Cardiac fibroblast (primary cell): ENCODE measurements around the gene ARHGAP26.

ENCODE experiments used
- DNase-seq, 2 donors: peaks; one replicate each; pipeline versions ENCODE4 v3.0.0 to v3.0.0-alpha.2; 2010; ENCODE audit warnings: low read depth in 2 of 2
- H3K4me3 ChIP-seq, 2 donors: replicated peaks in 1 of 2; 1 replicate in 1 of 2; 2 replicates in 1 of 2; pipeline ENCODE4 v1.5.1; 2011; ENCODE audit warnings: low read depth in 2 of 2, low read length in 2 of 2, mild to moderate bottlenecking in 2 of 2, moderate library complexity in 1 of 2
- CTCF ChIP-seq: IDR thresholded peaks from one replicate; pipeline ENCODE4 v1.5.1; 2011; ENCODE audit warnings: low read depth, mild to moderate bottlenecking, low read length, inconsistent platforms

ARHGAP26 gene

GRCh38 chr5:143275512-143276363 is 505.6 kb downstream of the ARHGAP26 start:
- TF ChIP-seq CTCF = no peak
- DNase-seq = no peak
- H3K4me3 ChIP-seq = no peak overlapping the region

DNA sequence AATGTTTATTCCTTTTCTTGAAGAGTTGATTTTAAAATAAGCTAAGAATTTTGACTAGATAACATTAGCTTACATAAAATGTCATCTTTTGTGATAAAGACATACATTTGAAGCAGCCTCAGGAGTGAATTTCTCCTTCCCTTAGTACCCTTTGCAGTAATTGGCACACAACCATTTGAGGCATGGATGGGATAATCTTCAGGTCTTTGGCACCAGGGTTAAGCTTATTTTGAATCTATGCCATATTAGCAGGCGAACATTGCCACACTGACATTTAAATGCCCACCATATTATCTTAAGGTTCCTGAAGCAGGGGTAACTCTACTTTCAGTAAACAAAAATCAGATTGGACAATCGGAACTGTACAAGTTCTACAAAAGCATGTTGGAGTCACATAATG is 507.4 kb downstream of the ARHGAP26 start:
- H3K4me3 ChIP-seq = no peak overlapping the region
- TF ChIP-seq CTCF = no peak
- no peak for DNase-seq
